IMR-90 (cell line): ENCODE data around the gene HMG20B. TPM values are rescaled to one million over a fixed set of nuclear protein-coding genes. Genes with fewer than 3 reads are reported as not detected.

Source experiments
- ATAC-seq: fragments of 200-7000 bp; cut with Tn5 transposase; 2 replicates; pipeline ENCODE4 v1.9.1; 2020; ENCODE audit warnings: low read depth, mild to moderate bottlenecking, moderate library complexity
- BruUV-seq: library from RNA; stranded (reverse); fragments of 400-500 nt; replicated peaks from 2 replicates; lab custom pipeline; 2021; lab: Mats Ljungman, UMichigan
- CTCF ChIA-PET: fragments of 300-600 bp; formaldehyde crosslinking; extraction: SDS; loops from one replicate; lab custom pipeline; 2021; ENCODE audit warnings: antibody characterized with exemption; lab: Yijun Ruan, JAX
- POLR2A ChIA-PET: fragments of 300-600 bp; sonication (Branson Sonifier 250); formaldehyde crosslinking; loops from one replicate; lab custom pipeline; 2022; ENCODE audit warnings: antibody characterized with exemption; ENCODE audit not compliant: unreplicated experiment; lab: Charles Lee
- DNase-seq: peaks from one replicate; pipeline ENCODE4 v3.0.0; 2013
- H2AFZ ChIP-seq: replicated peaks from 2 replicates; pipeline ENCODE3; 2013; ENCODE audit warnings: low read length, mild to moderate bottlenecking; ENCODE audit not compliant: poor library complexity
- H2AK5ac ChIP-seq: 2 replicates; pipeline ENCODE4 v1.6.1; 2013; ENCODE audit warnings: low read depth, low read length, inconsistent platforms
- H2AK9ac ChIP-seq: replicated peaks from 2 replicates; pipeline ENCODE3; 2013; ENCODE audit warnings: mild to moderate bottlenecking, low read depth, low read length, moderate library complexity; ENCODE audit not compliant: poor library complexity
- H2BK120ac ChIP-seq: 2 replicates; pipeline ENCODE4 v1.6.1; 2013; ENCODE audit warnings: low read depth, low read length, inconsistent platforms
- H2BK15ac ChIP-seq: 3 replicates; pipeline ENCODE4 v1.6.1; 2013; ENCODE audit warnings: low read depth, low read length, inconsistent platforms
- H2BK20ac ChIP-seq: 2 replicates; pipeline ENCODE4 v1.6.1; 2013; ENCODE audit warnings: low read depth, mild to moderate bottlenecking, inconsistent platforms, low read length, moderate library complexity
- H2BK5ac ChIP-seq: 2 replicates; pipeline ENCODE4 v1.6.1; 2013; ENCODE audit warnings: mild to moderate bottlenecking, low read depth, low read length, inconsistent platforms; ENCODE audit not compliant: poor library complexity, severe bottlenecking
- H3K14ac ChIP-seq: replicated peaks from 2 replicates; pipeline ENCODE4 v1.6.1; 2013; ENCODE audit warnings: low read depth, low read length, inconsistent platforms
- H3K18ac ChIP-seq: 2 replicates; pipeline ENCODE4 v1.6.1; 2013; ENCODE audit warnings: low read depth, low read length, control low read depth
- H3K23ac ChIP-seq: 2 replicates; pipeline ENCODE4 v1.6.1; 2013; ENCODE audit warnings: low read depth, low read length, inconsistent platforms
- H3K27ac ChIP-seq: 2 replicates; pipeline ENCODE4 v1.5.1; 2013; ENCODE audit warnings: mild to moderate bottlenecking, control low read depth, low read length; ENCODE audit not compliant: insufficient read depth
- H3K27me3 ChIP-seq: 2 replicates; pipeline ENCODE4 v1.6.1; 2013; ENCODE audit warnings: low read length; ENCODE audit not compliant: control insufficient read depth, insufficient read depth
- H3K36me3 ChIP-seq: 2 replicates; pipeline ENCODE4 v1.6.1; 2013; ENCODE audit warnings: low read length, mixed read lengths; ENCODE audit not compliant: control insufficient read depth, insufficient read depth
- H3K4ac ChIP-seq: 2 replicates; pipeline ENCODE4 v1.6.1; 2013; ENCODE audit warnings: low read depth, low read length, inconsistent platforms
- H3K4me1 ChIP-seq: 2 replicates; pipeline ENCODE4 v1.6.1; 2013; ENCODE audit warnings: low read length, mixed read lengths; ENCODE audit not compliant: control insufficient read depth, insufficient read depth
- H3K4me2 ChIP-seq: 2 replicates; pipeline ENCODE4 v1.6.1; 2013; ENCODE audit warnings: low read depth, mild to moderate bottlenecking, control low read depth, low read length, moderate library complexity
- H3K4me3 ChIP-seq: 2 replicates; pipeline ENCODE4 v1.5.1; 2013; ENCODE audit warnings: low read depth, mild to moderate bottlenecking, control low read depth, low read length, moderate library complexity; ENCODE audit not compliant: insufficient read depth
- H3K56ac ChIP-seq: 2 replicates; pipeline ENCODE4 v1.6.1; 2013; ENCODE audit warnings: low read length, inconsistent platforms; ENCODE audit not compliant: insufficient read depth; ENCODE audit errors: extremely low read depth
- H3K79me1 ChIP-seq, 2 experiments: 2 replicates each; pipeline ENCODE4 v1.6.1; 2013; ENCODE audit warnings: low read length in 2 of 2, inconsistent platforms in 1 of 2, low read depth in 1 of 2
- H3K9ac ChIP-seq: 2 replicates; pipeline ENCODE4 v1.6.1; 2013; ENCODE audit warnings: low read depth, low read length, control low read depth
- H3K9me1 ChIP-seq: 2 replicates; pipeline ENCODE4 v1.6.1; 2013; ENCODE audit warnings: low read length, inconsistent platforms; ENCODE audit not compliant: insufficient read depth
- H3K9me3 ChIP-seq: 2 replicates; pipeline ENCODE4 v1.6.1; 2013; ENCODE audit warnings: low read length; ENCODE audit not compliant: control insufficient read depth, insufficient read depth
- H4K20me1 ChIP-seq: 2 replicates; pipeline ENCODE4 v1.6.1; 2013; ENCODE audit warnings: low read length, inconsistent platforms; ENCODE audit not compliant: insufficient read depth
- H4K5ac ChIP-seq: 2 replicates; pipeline ENCODE4 v1.6.1; 2013; ENCODE audit warnings: mild to moderate bottlenecking, low read depth, low read length, control low read depth
- H4K8ac ChIP-seq, 2 experiments: 2 replicates each; pipeline ENCODE4 v1.6.1; 2013; ENCODE audit warnings: low read depth in 2 of 2, low read length in 2 of 2, control low read depth in 1 of 2, inconsistent platforms in 1 of 2
- H4K91ac ChIP-seq: 2 replicates; pipeline ENCODE4 v1.6.1; 2013; ENCODE audit warnings: low read depth, low read length, inconsistent platforms; ENCODE audit not compliant: insufficient read depth
- BHLHE40 ChIP-seq: fragments of 150-350 bp; IDR thresholded peaks from 2 replicates; pipeline ENCODE4 v1.6.1; 2016; ENCODE audit warnings: mild to moderate bottlenecking, low read depth, low read length
- CEBPB ChIP-seq: IDR thresholded peaks from 2 replicates; pipeline ENCODE4 v1.6.1; 2012; ENCODE audit warnings: low read depth, low read length, improper control_type of control experiment
- CHD1 ChIP-seq: IDR thresholded peaks from 2 replicates; pipeline ENCODE4 v1.6.1; 2012; ENCODE audit warnings: low read depth, low read length, improper control_type of control experiment
- CTCF ChIP-seq: conservative IDR thresholded peaks from 2 replicates; pipeline ENCODE4 v1.5.1; 2012; ENCODE audit warnings: mild to moderate bottlenecking, low read depth, low read length, improper control_type of control experiment
- ELK1 ChIP-seq: fragments of 150-350 bp; IDR thresholded peaks from 2 replicates; pipeline ENCODE4 v1.6.1; 2016; ENCODE audit warnings: low read depth, mild to moderate bottlenecking, low read length, moderate library complexity, borderline replicate concordance
- FOS ChIP-seq: fragments of 150-350 bp; IDR thresholded peaks from 2 replicates; pipeline ENCODE4 v1.6.1; 2016; ENCODE audit warnings: low read depth, low read length
- MAFK ChIP-seq: IDR thresholded peaks from 2 replicates; pipeline ENCODE4 v1.6.1; 2012; ENCODE audit warnings: low read depth, low read length, improper control_type of control experiment
- MAZ ChIP-seq: IDR thresholded peaks from 2 replicates; pipeline ENCODE4 v1.6.1; 2012; ENCODE audit warnings: low read depth, mild to moderate bottlenecking, low read length, improper control_type of control experiment, moderate library complexity, borderline replicate concordance
- MXI1 ChIP-seq: IDR thresholded peaks from 2 replicates; pipeline ENCODE4 v1.6.1; 2012; ENCODE audit warnings: low read depth, mild to moderate bottlenecking, low read length, moderate library complexity, borderline replicate concordance
- NFE2L2 ChIP-seq: fragments of 150-350 bp; IDR thresholded peaks from 2 replicates; pipeline ENCODE4 v1.6.1; 2016; ENCODE audit warnings: low read depth, mild to moderate bottlenecking, low read length
- POLR2A ChIP-seq: IDR thresholded peaks from 2 replicates; pipeline ENCODE4 v1.6.1; 2012; ENCODE audit warnings: mild to moderate bottlenecking, low read depth, low read length
- RAD21 ChIP-seq: IDR thresholded peaks from 2 replicates; pipeline ENCODE4 v1.6.1; 2012; ENCODE audit warnings: low read length, improper control_type of control experiment
- RCOR1 ChIP-seq: IDR thresholded peaks from 2 replicates; pipeline ENCODE4 v1.6.1; 2012; ENCODE audit warnings: mild to moderate bottlenecking, low read length, improper control_type of control experiment; ENCODE audit not compliant: insufficient replicate concordance
- RFX5 ChIP-seq: IDR thresholded peaks from 2 replicates; pipeline ENCODE4 v1.8.0; 2012; ENCODE audit warnings: low read depth, mild to moderate bottlenecking, low read length, moderate library complexity
- SMC3 ChIP-seq: fragments of 150-350 bp; IDR thresholded peaks from 2 replicates; pipeline ENCODE4 v1.6.1; 2016; ENCODE audit warnings: low read depth, mild to moderate bottlenecking, antibody characterized with exemption, low read length, moderate library complexity
- USF2 ChIP-seq: fragments of 150-350 bp; IDR thresholded peaks from 2 replicates; pipeline ENCODE4 v1.6.1; 2017; ENCODE audit warnings: mild to moderate bottlenecking, antibody characterized with exemption, low read length, low read depth
- WGBS, 2 experiments: methylation state at CpG; one replicate each; pipeline versions ENCODE4 v1.1.5 to v1.1.7; 2013; ENCODE audit warnings: missing lambda C conversion rate in 2 of 2; ENCODE audit not compliant: insufficient read length in 1 of 2; ENCODE audit errors: extremely low coverage in 2 of 2; 5-methylcytosine and 5-hydroxymethylcytosine counted together
- dilution Hi-C: fragments of 300-500 bp; cut with HindIII; formaldehyde crosslinking; loops from one replicate; pipeline ENCODE4 v1.14.3; 2018; ENCODE audit warnings: low sequenced_read_pairs; ENCODE audit not compliant: unreplicated experiment
- in situ Hi-C: fragments of 300-500 bp; cut with MboI; formaldehyde crosslinking; loops from 3 replicates; pipeline ENCODE4 v1.14.3; 2019; ENCODE audit warnings: low sequenced_read_pairs, inconsistent platforms, mixed read lengths
- intact Hi-C: fragments of 100-400 bp; cut with micrococcal nuclease; formaldehyde crosslinking; loops from 2 replicates; pipeline ENCODE4 v1.10.0; 2022
- polyA plus RNA-seq, 3 experiments: library from polyadenylated mRNA; depleted of rRNA; stranded (reverse); fragments of >200 nt; gene quantifications; 2 replicates each; pipeline ENCODE4 v1.2.3, GENCODE V29; 2012; ENCODE audit warnings: low replicate concordance in 1 of 3
- total RNA-seq: library from RNA; depleted of rRNA; stranded (reverse); fragments of >200 nt; gene quantifications from 2 replicates; pipeline ENCODE4 v1.2.3, GENCODE V29; 2012

The HMG20B gene
- total and polyA plus RNA-seq, 2 of the 4 experiments (the other 2 are of a cell fraction) = 57.5 to 63.8 TPM

GRCh38 chr19:3620145-3620816, 47.5 kb downstream of the HMG20B start:
- Histone ChIP-seq H4K20me1 (peaks cover 10% of the 10 kb centered on the region; the same call in 1 of the 2 replicates), H3K9me1 (no peaks in the 10 kb centered on the region), H3K9ac (no peak overlapping the region), H2BK15ac (no peak overlapping the region), H2AK9ac (no peak overlapping the region), H3K4me1 (peaks cover 3% of the 10 kb centered on the region; the same call in 1 of the 2 replicates), H3K27me3 (no peaks in the 10 kb centered on the region), H2BK20ac (no peak overlapping the region), H4K8ac (no peak overlapping the region), H3K18ac (no peak overlapping the region), H2AK5ac (no peak overlapping the region), H3K27ac (no peak overlapping the region), H3K56ac (no peak overlapping the region), H3K14ac (no peak overlapping the region), H4K5ac (no peak overlapping the region), H3K9me3 (no peaks in the 10 kb centered on the region), H2BK5ac (no peak overlapping the region), H2AFZ (no peak overlapping the region), H3K79me1 (peaks cover 6 to 28% of the 10 kb centered on the region in 2 experiments; a peak in 2 of 4 replicates), H4K91ac (no peak overlapping the region), H3K36me3 (peaks cover 28% of the 10 kb centered on the region), H3K4me3 (no peak overlapping the region), H3K4me2 (no peak overlapping the region), H3K23ac (no peak overlapping the region), H3K4ac (no peak overlapping the region), H2BK120ac (no peak overlapping the region)
- no TSS peak for BruUV-seq
- ATAC-seq = no peak
- whole genome bisulfite sequencing, 2 experiments = 68% methylated on average over 3 of the region's 19 CpGs; no CpG with 5 or more reads in 1 of the 2 experiments
- intact Hi-C loops = no loop called here
- CTCF ChIA-PET = no interaction called here
- dilution Hi-C loops = no loop called here
- POLR2A ChIA-PET = no interaction called here
- in situ Hi-C loops = loop anchor here (25.0 kb wide), 1 partner anchor 308 kb away; no protein-coding TSS in a partner anchor
- TF ChIP-seq NFE2L2 (no peak), POLR2A (no peak), BHLHE40 (no peak), USF2 (no peak), CTCF (no peak), FOS (no peak), MAFK (no peak), RCOR1 (no peak), ELK1 (no peak), RAD21 (no peak), CEBPB (no peak), MAZ (no peak), SMC3 (no peak), MXI1 (no peak), RFX5 (no peak), CHD1 (no peak)
- DNase-seq = no peak
